Endothelial cell of umbilical vein (primary cell): Measurements from ENCODE around the gene SCNN1B. TPM values are rescaled to one million over a fixed set of nuclear protein-coding genes. Genes with fewer than 3 reads are reported as not detected.
"Not testable (repeated sequence)": the region's sequence is repeated elsewhere in the genome, so short reads cannot be mapped to it uniquely, and the experiment has no call there.

ENCODE experiments used
- BruUV-seq: library from RNA; stranded (reverse); fragments of 400-500 nt; replicated peaks from 2 replicates; lab custom pipeline; 2021; lab: Mats Ljungman, UMichigan
- CTCF ChIA-PET: fragments of 300-600, 350-600 bp; sonication (Branson Sonifier 250); formaldehyde crosslinking; loops from one replicate; lab custom pipeline; 2021; ENCODE audit warnings: antibody characterized with exemption, inconsistent platforms; lab: Charles Lee
- POLR2A ChIA-PET: fragments of 300-600, 350-600 bp; sonication (Branson Sonifier 250); formaldehyde crosslinking; loops from one replicate; lab custom pipeline; 2021; ENCODE audit warnings: antibody characterized with exemption, inconsistent platforms; lab: Charles Lee
- DNase-seq: peaks from one replicate; pipeline ENCODE4 v3.0.0-alpha.2; 2011; ENCODE audit warnings: low read depth, low spot score
- FAIRE-seq: peaks from 2 replicates; lab custom pipeline; 2011; peaks lifted over from hg19 to GRCh38; lab: Jason Lieb, UNC
- H2AFZ ChIP-seq: 2 replicates; pipeline ENCODE4 v1.6.0; 2012; ENCODE audit warnings: low read depth, low read length, control low read depth, inconsistent platforms
- H3K27ac ChIP-seq: 2 replicates; pipeline ENCODE4 v1.5.1; 2011; ENCODE audit warnings: low read depth, mild to moderate bottlenecking, control low read depth, low read length, moderate library complexity; ENCODE audit not compliant: insufficient read depth
- H3K27me3 ChIP-seq, 2 experiments: 2 replicates each; pipeline versions ENCODE4 v1.6.0 to v1.6.1; 2011; ENCODE audit warnings: low read length in 2 of 2, mixed read lengths in 1 of 2; ENCODE audit not compliant: control insufficient read depth in 2 of 2, insufficient read depth in 2 of 2
- H3K36me3 ChIP-seq, 2 experiments: 2 replicates in 1 of 2; 3 replicates in 1 of 2; pipeline ENCODE4 v1.5.1; 2011; ENCODE audit warnings: low read length in 2 of 2, mild to moderate bottlenecking in 1 of 2, moderate library complexity in 1 of 2; ENCODE audit not compliant: control insufficient read depth in 2 of 2, insufficient read depth in 2 of 2; ENCODE audit errors: extremely low read depth in 1 of 2
- H3K4me1 ChIP-seq: 3 replicates; pipeline ENCODE4 v1.5.1; 2011; ENCODE audit warnings: mild to moderate bottlenecking, low read length; ENCODE audit not compliant: control insufficient read depth, insufficient read depth; ENCODE audit errors: extremely low read depth
- H3K4me2 ChIP-seq: 2 replicates; pipeline ENCODE4 v1.6.1; 2011; ENCODE audit warnings: low read length, control low read depth, mixed read lengths; ENCODE audit not compliant: insufficient read depth
- H3K4me3 ChIP-seq, 3 experiments: fragments of 200-600 bp in 1 of 3; sonication (generic), shearing (Covaris generic) in 1 of 3; replicated peaks in 1 of 3; 2 replicates each; pipeline ENCODE4 v1.5.1; 2011 to 2016; ENCODE audit warnings: control low read depth in 3 of 3, low read length in 3 of 3, mild to moderate bottlenecking in 2 of 3, inconsistent platforms in 1 of 3, low read depth in 1 of 3, moderate library complexity in 1 of 3; ENCODE audit not compliant: insufficient read depth in 1 of 3
- H3K79me2 ChIP-seq: 2 replicates; pipeline ENCODE4 v1.6.0; 2012; ENCODE audit warnings: low read length, inconsistent platforms; ENCODE audit not compliant: control insufficient read depth, insufficient read depth
- H3K9ac ChIP-seq: replicated peaks from 2 replicates; pipeline ENCODE3; 2011; ENCODE audit warnings: low read length, control low read depth; ENCODE audit not compliant: insufficient read depth; ENCODE audit errors: extremely low read depth
- H3K9me1 ChIP-seq: replicated peaks from 3 replicates; pipeline ENCODE4 v1.6.0; 2011; ENCODE audit warnings: mild to moderate bottlenecking, low read length; ENCODE audit not compliant: control insufficient read depth, insufficient read depth; ENCODE audit errors: extremely low read depth
- H3K9me3 ChIP-seq: replicated peaks from 2 replicates; pipeline ENCODE4 v1.5.1; 2012; ENCODE audit warnings: low read length, inconsistent platforms; ENCODE audit not compliant: control insufficient read depth, insufficient read depth
- H4K20me1 ChIP-seq: replicated peaks from 2 replicates; pipeline ENCODE3; 2011; ENCODE audit warnings: mild to moderate bottlenecking, low read length; ENCODE audit not compliant: control insufficient read depth, insufficient read depth; ENCODE audit errors: extremely low read depth
- GATA2 ChIP-seq: IDR thresholded peaks from 2 replicates; pipeline ENCODE4 v1.7.0; 2011; ENCODE audit warnings: low read depth, mild to moderate bottlenecking, moderate library complexity, mixed read lengths, low read length; ENCODE audit not compliant: insufficient read length, insufficient read depth
- POLR2A ChIP-seq: IDR thresholded peaks from 2 replicates; pipeline ENCODE4 v1.6.1; 2012; ENCODE audit warnings: low read depth, mild to moderate bottlenecking, control low read depth, low read length
- dilution Hi-C: fragments of 300-500 bp; cut with MboI; formaldehyde crosslinking; loops from one replicate; pipeline ENCODE4 v1.15.0; 2019; ENCODE audit warnings: low sequenced_read_pairs; ENCODE audit not compliant: extremely low pct_ligation_motif_present
- intact Hi-C: fragments of 100-400 bp; cut with micrococcal nuclease; formaldehyde crosslinking; loops from one replicate; pipeline ENCODE4 v1.10.0; 2022
- polyA plus RNA-seq, 4 experiments: library from polyadenylated mRNA; depleted of rRNA in 3 of 4; stranded (reverse) in 3 of 4; unstranded in 1 of 4; fragments of >200 nt; gene quantifications; 2 replicates each; pipeline versions ENCODE4 v1.2.1 to v1.2.3, GENCODE V29; 2011 to 2012; ENCODE audit warnings: missing spikeins in 1 of 4
- total RNA-seq: library from RNA; stranded (reverse); gene quantifications from 2 replicates; pipeline ENCODE4 v1.2.3, GENCODE V29; 2021

SCNN1B gene
- total and polyA plus RNA-seq, 2 donors (not counting 3 experiments of a cell fraction or from before 2014, with no cell fraction given): not detected

DNA sequence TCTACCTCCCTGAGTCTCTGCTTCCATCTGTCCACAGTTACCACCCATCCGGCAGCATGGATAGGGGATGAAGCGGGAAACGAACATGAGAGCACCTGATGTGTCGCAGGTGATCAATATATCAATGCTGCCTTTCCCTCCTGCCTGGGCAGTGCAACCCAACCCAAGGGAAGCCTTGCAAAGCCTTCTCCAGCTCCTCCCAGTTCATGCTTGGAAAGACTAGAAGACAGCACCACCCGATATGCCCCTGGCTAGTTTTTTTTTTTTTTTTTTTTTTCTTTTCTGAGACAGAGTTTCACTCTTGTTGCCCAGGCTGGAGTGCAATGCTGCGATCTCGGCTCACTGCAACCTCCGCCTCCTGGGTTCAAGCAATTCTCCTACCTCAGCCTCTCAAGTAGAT lies 87.8 kb downstream of the SCNN1B start:
- POLR2A ChIA-PET, dilution Hi-C loops: not testable (repeated sequence)
- CTCF ChIA-PET: interaction anchor here (1.6 kb wide), 1 partner anchor 34 kb away, joined by 4 read pairs; no protein-coding TSS in a partner anchor

DNA sequence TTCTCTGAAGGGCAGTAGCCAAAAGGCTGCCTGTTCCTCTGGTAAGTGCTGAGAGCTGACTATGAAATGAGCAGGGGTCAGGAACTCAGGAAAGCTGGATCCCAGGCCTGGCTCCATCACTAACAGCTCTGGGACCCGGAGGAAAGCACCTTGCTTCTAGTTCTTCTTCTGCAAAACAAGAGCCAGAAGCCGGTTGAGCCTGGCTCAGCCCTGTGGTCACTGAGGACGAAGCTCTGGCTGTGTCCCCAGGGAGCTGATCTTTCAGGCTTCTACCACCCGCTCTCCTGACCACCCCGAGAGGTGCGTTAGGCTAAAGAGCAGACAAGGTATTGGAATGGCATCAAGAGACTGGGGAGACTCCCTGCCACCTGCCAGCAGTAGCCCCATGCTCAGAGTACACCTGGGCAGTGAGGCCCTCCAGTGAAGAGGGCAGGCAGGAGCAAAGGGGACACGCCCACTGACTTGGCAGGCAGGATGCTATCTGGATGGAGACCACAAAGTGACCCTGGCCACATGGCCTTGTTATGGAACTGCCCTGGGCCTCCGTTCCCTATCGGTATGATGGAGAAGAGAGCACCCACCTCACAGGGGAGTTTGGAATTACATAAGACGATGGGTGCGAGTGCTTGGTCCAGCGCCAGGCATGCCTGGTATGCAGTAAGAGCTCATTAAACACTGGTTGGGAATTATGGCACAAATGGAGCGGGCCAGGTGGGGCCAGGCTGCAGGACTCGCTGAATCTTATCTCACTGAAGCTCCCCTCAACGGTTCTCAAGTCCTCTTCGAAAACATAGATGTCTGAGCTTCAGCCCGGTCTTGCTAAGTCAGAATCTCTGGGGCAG lies 89.5 kb downstream of the SCNN1B start:
- BruUV-seq: no TSS peak
- DNase-seq: no peak
- TF ChIP-seq GATA2: no peak
- TF ChIP-seq POLR2A: no peak
- H3K36me3 ChIP-seq: peaks cover 0 to 11% of the 10 kb centered on the region in 2 experiments
- no peak overlapping the region for H3K4me3 ChIP-seq
- no peaks in the 10 kb centered on the region for H3K9me3 ChIP-seq
- ChIA-PET POLR2A (no interaction called here), CTCF (interaction anchor here (1.0 kb wide), 1 partner anchor 42 kb away, joined by 3 read pairs; no protein-coding TSS in a partner anchor)
- intact Hi-C loops (loop anchor here (5.0 kb wide), 1 partner anchor 41 kb away; no protein-coding TSS in a partner anchor), dilution Hi-C loops (no loop called here)
- H3K9me1 ChIP-seq: no peaks in the 10 kb centered on the region
- no peaks in the 10 kb centered on the region for H3K79me2 ChIP-seq
- H3K27me3 ChIP-seq: no peaks in the 10 kb centered on the region
- H2AFZ ChIP-seq: no peak overlapping the region
- H3K9ac ChIP-seq: no peak overlapping the region
- no peak overlapping the region for H3K4me2 ChIP-seq
- FAIRE-seq: no peak
- no peaks in the 10 kb centered on the region for H4K20me1 ChIP-seq
- H3K27ac ChIP-seq: no peak overlapping the region
- peaks cover 15% of the 10 kb centered on the region for H3K4me1 ChIP-seq

More for the DNA sequence above, 87.8 kb downstream of the SCNN1B start:
- not testable (repeated sequence) for FAIRE-seq, H4K20me1 ChIP-seq, H3K27me3 ChIP-seq, H3K9me1 ChIP-seq, DNase-seq, H3K9ac ChIP-seq, H3K79me2 ChIP-seq, BruUV-seq, H3K4me2 ChIP-seq, H3K27ac ChIP-seq, H2AFZ ChIP-seq, H3K9me3 ChIP-seq, H3K4me3 ChIP-seq
- Histone ChIP-seq H3K4me1 (peaks cover 15% of the 10 kb centered on the region), H3K36me3 (peaks cover 0 to 11% of the 10 kb centered on the region in 2 experiments)
- intact Hi-C loops: loop anchor here (5.0 kb wide), 1 partner anchor 42 kb away; no protein-coding TSS in a partner anchor
